Cerebellar nuclear complex (tissue), 1 donor: Measurements from ENCODE around the gene RNASE8.

Experiments used
- DNase-seq, 2 experiments: peaks; one replicate each; lab custom pipeline; 2025; lab: John Stamatoyannopoulos, UW

Gene RNASE8

DNA sequence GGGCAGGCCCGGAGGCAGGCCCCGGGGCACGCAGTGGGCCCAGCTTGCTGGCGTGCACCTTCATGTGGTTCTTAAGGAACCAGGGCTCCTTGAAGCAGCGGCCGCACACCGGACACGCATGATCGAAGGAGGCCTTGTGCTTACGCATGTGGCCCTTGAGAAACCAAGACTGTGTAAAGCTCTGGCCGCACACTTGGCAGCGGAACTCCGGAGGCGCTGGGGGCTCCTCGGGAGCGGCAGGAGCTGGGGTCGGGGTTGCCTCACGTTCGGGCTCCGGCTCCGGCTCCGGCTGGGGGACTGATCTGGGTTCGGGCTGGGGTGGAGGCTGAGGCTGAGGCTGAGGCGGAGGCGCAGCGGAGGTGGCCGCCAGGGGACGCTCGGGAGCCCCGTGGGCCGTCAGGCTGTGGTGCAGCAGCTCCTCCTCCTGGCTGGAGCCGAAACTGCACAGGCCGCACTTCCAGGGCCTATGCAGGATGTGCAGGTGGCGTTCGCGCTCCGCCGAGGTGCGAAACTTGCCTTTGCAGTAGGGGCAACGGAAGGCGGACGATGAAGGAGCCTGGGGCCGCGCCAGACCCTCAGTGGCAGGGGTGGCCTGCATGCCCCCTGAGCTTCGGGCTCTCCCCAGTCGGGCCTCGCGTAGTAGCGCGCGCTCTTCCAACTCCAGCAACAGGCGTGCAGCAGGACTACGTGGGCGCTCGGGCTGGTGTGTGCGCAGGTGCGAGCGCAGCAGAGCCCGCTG lies 34.8 kb downstream of the RNASE8 start:
- no peak for DNase-seq

DNA sequence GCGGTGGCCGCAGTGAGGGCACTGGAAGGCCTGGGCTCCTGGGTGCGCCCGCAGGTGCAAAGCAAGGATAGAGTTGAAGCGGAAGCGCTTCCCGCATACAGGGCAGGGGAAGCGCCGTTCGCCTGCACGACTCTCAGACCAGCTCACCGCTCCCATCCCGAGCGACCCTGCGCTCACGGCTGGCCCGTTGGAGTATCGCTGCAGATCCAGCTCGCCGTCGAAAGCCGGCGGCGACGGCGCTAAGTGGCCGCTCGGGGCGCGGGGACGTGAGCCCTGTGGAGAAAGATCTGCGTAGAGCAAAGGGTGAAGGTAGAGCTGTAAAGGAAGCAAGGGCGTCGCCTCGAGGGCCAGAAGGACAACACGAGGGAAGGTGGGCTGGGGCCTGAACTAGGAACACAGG lies 35.4 kb downstream of the RNASE8 start:
- no peak for DNase-seq

DNA sequence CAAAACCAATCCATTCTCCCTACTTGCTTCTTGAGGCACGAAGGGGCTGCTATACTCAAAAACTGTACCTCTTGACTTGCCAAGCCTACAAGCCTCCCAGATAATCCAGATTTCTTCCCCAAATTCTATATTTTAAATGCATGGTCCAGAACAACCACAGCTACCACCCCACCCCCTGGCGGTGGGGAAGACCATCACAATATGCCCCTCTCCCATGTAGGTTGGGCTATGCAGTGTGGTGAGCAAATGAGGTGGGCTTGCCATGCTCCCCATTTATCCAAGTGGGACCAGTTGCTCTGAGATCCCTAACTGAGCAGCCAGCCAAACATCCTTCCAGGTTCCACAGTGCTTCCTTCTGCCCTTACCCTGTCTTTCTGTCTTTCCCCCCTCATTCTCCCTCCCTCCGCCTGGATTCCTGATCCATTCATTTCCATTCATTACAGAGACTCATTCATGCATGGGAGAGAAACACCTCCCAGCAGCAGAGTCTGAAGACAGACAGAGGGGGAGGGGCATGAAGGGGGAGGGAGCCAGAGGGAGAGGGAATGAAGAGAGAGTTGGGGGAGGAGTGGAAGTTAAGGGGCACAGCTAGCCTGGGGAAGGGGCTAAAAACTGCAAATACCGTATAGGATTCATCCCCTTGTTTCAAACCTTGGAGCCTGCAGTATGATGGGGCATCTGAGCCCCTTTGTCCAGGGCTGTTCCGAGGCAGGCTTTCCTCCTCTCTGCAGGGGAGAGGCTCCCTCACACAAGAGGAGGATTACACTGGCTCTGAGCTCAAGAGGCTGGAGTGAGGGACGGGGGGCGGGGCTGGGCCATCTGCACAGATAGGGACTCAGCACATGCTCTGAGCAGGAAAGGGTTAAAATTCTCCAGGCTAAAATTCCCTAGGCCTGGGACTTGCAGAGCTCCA lies 36.4 kb downstream of the RNASE8 start:
- DNase-seq, result no peak

DNA sequence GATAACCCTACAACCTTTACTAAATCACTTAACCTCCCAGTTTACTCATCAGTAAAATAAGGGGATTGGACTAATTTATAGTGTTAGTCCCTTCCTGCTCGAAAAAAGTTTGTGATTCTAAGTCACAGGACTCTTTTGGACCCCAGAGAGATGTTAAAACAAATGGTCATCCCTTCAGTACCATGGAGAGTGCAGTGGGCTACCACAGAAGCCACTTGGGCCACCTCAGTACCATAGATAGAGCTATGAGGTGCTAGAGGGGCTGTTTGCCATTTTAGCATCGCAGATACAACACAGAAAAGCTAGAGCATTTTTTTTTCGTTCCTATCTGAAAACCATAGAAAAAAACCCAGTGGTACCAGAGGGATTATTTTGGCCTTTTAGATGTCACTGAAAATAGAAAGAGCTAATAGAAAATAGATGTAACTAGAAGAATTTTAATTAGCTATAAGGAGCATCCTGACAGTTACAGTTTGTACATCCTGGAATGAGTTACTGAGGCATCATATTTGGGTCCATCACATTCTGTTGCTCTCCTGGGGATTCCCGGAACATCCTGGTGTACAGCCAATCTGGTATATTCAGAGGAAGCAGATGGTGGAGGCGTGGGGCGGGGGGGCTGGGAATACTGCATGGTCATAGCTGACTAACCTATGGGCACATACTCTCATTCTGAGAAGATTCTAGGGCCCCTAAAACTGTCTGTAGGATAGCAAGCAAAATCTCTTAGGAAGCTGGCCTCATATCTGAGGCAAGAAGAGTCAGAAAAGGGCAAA lies 38.0 kb downstream of the RNASE8 start:
- DNase-seq, result peak; percentile 46 to 63

DNA sequence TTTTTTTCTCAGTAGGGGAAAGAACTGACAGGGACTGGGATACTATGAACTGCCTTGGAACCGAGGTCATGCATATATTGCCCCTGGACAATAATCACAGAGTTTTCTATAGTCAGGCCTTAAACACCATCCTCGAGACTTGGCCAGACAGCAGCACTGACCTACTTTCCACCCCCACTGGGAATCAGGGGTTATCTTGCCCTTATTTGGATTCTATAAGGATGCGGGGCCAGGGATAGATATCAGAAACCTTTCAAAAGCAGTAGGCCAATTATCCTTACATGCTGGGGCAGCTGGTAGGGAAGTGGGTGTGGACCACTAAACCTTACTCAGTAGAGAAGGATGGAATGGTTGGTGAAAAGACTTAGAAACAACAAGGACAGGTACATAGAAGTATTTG lies 38.8 kb downstream of the RNASE8 start:
- no peak for DNase-seq

DNA sequence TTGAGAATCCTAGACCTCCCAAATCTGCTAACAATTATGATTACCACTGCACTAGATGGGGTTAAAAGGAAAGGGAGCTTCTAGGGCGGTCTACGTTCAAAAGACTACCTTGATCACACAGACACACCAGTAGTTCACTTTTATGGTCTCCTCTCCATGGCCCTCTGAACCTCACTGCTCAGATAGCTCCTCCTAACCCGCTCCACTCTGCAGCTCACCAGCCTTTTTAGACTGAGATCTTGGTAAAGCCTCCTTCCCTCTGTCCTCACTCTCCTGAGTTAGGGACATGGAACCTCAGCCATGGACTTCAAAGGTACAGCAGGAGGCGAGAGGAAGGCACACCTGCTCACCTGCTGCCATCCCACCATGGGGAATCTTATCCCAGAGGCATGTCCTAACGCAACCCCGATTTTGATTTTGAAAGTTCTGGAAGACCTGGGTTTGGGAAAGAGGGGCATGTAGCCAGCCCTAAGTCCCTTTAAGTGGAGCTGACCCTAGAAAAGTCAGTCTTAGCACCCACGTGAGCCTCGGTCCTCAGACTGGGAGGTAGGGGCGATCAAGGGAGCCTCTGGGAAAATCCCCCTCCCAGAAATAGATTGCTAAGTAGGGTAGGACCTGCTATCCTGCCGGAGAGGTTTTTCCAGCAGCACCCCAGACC lies 39.5 kb downstream of the RNASE8 start:
- peak in 1 of 2 experiments; percentile 13 for DNase-seq

DNA sequence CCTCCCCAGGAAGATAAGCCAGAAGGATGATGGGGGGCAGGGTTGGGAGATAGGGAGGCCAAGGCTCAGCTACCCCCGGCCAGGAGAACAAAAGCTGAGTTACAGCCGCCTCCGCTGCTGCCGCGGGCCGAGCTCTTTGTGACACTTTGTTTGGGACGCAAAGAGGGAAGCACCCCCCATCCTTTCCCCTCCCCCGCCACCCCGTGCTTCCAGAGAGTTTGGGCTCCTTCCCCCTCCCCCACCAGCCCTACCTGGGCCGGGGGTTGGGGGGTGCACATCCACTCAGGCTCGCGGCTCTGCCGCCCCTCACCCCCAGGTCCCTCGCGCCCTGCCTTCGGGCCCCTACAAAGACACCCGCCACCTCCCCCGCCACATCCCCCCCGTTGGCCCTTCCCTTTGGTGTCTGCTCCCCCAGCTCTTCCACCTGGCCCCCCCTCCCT lies 40.0 kb downstream of the RNASE8 start:
- DNase-seq, result no peak

DNA sequence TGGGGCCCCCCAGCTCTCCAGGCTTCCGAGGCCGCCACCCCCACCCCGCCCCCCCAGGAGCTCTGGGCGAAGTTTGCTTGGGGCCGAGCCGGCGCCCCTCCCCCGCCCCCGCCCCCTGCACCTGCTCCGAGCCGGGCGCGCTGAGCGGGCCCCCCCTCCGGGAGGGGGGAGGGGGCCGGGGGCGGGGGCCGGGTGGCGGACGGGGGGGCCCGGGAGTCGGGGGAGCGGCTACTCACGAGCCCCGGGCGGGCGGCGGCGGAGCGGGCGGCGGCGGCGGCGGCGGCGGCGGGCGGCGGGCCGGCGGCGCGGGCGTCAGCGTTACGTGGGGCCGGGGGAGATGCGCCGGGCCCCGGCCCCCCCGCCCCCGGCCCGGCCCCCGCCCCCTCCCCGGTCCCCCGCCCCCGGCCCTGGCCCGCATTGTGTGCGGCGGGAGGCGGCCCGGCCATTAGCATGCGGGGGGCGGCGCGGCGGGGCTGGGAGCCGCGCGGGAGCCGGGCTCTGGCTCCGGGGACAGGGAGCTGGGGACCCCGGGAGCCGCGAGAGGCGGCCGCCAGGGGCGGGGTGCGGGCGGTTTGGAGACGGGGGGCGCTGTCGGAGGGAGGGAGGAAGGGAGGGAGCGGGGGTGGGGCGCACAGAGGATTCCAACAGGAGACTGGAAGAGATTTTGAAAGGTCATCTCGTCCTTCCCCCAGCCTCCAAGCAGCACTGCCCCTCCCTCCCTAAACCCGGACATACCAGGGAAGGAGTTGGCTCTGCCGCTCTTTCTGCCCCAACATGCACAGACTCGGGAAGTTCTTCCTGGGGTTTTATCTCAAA lies 40.7 kb downstream of the RNASE8 start, which contains the start of gene ZNF219:
TSS of gene ZNF219 (minus strand) at position 580 of the 816 bp plus-strand sequence. CDS start 5,064 bp downstream, outside the sequence.
- DNase-seq, result peak in 1 of 2 experiments; percentile 23

DNA sequence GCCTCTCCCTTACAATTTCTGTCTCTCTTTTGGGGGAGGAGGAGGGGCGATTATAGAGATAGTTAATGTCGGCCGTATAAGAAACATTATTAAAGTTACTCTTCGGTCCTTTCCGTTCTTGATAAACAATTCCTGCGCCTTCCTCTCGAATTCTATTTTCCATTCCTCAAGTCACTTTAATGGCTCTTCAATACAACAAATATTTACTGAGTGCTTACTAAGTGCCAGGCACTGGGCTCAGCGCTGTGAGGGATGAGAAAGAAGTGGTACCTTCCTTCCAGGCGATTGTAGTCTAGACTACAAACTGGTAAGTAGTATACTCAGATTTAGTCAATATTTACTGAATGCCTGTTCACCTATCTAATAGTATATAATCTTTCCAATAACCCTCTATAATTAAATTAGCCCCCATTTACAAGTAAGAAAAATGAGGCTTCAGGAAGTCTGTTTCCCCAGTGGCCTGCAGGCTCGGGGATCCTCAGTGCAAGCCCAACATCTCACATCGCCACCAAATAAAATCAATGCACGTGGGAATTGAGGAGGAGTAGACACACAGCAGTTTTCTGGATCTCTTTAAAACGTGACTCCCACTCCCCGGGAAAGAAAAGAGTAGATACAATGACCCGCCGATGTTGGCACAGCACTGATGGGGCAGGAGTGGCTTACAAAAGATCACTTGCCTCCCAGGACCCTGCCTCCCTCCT lies 41.4 kb downstream of the RNASE8 start:
- DNase-seq, result no peak

DNA sequence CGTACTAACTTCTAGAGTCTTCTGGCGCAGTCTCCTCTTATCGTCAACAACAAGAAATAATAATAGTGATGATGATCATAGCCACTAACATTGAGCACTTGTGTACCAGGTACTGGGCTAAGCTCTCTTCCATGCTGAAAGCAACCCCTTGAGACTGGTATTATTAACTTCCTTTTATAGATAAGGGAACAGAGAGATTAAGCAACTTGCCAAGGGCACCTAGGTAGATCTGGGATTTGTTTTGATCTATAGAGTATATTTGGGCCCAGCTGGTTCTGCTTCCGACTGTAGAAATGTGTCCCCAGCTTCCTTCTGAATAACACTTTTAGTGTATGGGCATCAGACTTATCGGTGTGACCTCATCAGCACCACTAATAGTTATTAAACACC lies 42.0 kb downstream of the RNASE8 start:
- no peak for DNase-seq

DNA sequence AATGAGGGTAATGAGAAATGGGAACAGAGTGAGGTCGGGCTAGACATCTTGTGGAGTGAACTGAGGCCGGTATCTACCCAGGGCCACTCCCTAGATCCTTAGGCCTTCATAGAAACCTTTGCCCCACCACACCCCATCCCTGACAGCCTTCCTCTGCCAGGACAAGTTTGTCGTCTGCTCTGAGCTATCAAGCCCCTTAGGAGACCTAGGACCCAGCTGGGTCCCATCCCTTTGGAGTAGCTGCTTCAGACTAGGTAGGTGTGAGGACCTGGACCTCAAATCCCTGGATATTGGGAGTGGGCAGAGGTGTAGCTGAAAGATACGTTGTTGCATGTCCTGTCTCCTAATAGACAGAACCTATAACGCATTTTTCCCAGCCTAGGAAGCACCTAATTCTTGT lies 43.3 kb downstream of the RNASE8 start, which contains the start of gene TMEM253:
TSS of gene TMEM253 (plus strand) at position 136 of the 400 bp plus-strand sequence. CDS start 278 bp downstream, outside the sequence.
- no peak for DNase-seq

DNA sequence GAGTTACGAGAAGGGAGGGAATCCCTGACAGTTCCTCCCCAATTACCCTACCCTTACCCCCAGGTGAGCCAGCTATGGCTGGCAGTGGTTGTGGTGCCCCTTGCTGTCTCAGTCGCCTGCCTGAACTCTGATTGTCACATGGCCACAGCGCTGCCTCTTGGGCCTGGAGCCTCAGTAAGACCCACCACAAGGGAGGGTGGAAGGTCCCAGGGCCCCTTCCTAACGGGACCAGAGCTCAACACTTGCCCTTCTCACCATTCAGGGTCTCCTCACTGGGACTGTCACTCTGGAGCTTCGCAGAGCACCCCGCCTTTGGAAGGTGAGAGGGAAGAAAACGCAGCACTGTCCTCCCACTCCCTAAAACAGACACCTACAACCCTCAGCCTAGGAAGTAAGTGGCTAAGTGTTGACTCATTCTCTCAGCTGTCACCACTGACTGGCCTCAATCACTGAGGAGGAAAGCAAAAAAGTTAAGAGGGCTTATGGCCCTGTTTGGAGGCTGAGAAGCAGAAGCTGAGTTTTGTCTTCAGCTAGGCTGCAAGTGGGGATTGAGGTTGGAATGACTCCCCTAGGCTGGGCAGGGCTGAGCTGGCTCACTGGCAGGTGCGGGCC lies 44.3 kb downstream of the RNASE8 start:
- DNase-seq, result no peak

DNA sequence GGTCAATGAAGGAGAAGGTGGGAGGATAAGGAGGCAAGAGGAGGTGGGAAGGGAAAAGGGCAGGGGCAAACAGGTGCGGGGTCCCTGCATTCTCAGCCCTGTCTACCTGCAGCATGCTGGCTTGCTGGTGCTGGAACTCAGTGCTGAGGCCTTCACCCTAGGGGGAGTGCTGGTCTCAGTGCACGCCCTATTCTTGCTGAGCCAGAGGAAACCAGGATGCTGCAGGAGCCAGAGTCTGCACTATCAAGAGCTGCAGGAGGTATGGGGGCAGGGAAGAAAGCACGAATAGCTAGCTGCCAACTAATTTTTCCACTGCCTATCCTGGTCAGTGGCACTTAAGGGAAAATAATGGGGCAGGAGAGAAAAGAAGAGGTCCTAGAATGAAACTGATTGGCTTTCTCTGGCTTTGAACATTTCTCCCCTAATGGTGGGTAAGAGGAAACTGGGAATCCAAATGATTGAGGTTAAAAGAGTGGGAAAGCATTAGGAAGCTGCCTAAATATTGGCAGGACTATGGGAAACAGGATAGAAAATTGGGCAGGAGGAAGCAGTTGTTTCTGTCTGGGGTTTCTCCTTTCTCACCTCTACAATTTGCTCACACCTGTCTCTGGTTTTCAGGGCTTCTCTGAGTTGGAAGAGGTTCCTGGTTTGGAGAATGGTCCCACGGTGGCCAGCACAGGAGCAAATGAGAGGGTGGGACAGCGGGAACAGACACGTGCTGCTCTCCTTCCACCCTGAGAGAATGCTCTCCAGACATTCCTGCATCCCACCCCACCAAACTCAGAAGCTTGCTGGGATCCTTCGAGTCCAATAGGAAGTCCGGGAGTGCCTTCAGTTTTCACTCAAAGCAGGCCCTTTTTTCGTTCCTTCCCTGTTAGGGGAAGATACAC lies 45.1 kb downstream of the RNASE8 start:
- no peak for DNase-seq

DNA sequence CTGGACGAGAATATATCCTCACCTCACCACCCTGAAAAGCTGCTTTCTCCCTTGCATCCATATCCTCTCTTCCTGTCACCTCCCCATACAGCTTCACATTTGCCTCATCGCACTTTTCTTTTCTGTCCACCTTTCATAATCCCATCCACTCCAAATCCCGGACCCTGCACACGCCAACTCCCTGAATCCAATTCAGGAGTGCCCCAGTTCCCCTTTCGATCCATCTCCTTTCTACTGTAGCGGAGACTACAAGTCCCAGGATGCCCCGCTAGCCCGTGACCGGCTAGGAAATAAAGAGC lies 45.7 kb downstream of the RNASE8 start:
- DNase-seq, result peak in 1 of 2 experiments; percentile 84

DNA sequence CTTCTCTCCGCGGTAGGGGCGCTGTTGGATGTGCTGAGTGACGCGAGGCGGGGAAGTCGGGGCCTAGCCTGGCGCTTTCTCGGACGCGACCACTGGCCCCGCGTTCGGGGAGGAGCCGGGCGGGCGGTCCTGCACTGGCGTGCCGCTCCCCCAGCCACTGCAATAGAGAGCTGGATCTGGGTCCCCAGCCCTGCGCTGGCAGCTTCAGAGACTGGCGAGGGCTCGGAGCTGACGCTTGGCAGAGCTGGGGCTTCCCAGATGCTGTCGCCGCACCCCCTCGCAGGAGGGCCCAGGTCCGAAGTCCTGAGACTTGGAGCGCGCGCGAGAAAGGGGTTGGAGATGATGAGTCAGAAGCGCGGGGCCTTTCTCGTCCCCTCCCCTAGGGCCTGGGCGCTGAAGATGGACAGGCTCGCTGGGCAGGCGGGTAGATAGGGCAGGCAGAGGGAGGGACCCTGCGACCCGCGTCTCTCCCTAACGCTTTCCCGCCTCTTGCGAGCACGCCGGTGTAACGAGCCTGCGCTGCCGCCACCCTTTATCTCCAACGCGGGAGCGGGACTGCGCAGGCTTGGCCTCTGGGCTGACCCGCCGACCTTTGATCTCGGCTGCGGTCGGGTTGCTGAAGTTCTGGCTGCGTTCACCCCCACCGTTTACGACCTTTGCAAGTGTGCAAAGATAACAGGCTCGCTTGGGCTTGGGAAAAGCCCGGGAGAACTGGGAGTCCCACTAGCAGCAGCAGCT lies 46.3 kb downstream of the RNASE8 start:
- peak; percentile 74 to 75 for DNase-seq

DNA sequence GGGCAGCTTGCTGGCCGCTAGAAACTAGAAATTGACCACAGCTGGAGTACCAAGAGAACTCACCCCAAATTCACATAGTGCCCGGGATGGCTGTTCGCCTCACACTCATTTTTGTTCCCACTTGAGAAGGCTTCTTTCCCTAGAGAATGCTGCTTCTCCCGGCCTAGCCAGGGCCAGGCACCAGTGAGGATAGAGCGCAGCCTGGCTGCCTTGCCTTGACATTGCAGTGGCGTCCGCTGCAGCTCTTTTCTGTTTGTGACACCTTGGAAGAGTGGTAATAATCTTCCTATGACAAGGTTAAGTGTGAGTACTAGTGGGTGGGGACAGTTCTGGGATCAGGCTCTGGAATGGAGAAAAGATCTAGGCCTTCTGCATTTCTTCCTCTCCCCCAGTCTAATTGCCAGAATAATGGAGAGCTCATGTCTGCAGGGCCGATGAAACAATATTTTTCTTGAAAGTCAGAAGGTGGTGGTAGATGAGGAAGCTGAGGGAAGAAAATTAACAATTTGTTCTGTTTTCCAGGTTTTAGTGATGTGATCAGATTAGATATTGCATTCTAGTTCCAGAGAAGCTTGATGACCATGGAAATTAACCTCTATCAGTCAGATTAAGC lies 46.9 kb downstream of the RNASE8 start:
- DNase-seq, result peak in 1 of 2 experiments; percentile 60

DNA sequence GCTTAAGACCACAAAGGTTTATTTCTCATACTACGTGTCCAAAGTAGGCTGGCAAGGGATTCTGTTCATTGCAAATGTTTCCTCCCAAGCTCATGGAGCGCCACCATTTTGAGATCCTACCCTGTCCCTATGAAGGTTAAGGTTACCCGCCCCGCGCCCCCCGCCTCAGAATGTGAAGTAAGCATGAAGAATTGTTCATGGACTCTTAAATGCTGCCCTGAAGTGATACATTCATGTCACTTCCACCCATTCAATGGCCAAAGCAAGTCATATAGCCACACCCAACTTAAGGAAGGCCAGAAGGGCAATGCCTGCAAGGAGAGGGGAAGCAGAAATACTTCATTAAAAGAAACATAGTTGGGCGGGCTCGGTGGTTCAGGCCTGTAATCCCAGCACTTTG lies 47.5 kb downstream of the RNASE8 start:
- no peak for DNase-seq

DNA sequence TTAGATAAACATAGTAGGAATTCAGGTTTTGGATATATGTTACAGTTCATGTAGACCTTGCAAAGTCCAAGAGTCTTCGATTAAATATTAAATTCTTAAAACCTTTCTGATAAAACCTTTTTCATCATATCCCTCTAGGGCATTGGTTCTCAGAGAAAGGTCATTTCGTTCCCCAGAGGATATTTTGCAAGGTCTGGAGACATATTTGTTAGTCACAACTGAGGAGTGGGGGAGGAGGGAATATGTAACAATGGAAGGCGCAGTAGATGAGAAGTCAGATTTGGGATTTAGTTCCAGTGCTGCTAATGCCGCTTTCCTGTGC lies 48.5 kb downstream of the RNASE8 start:
- DNase-seq, result no peak
